Measurements from ENCODE around the gene MICB. TPM values are rescaled to one million over a fixed set of nuclear protein-coding genes. Genes with fewer than 3 reads are reported as not detected.

The MICB gene
- total and polyA plus RNA-seq, 9 of the 15 experiments (the other 6 are each of a cell fraction or from before 2014, with no cell fraction given), result 13.3 to 34.5 (median 19.8) TPM

GRCh38 chr6:31546958-31547726, 49.2 kb downstream of the MICB start, which contains the start of gene NFKBIL1:
Gene NFKBIL1, plus strand, starts transcription at chr6:31547608. Its CDS starts 87 bp downstream, at chr6:31547695.
- ATAC-seq, result peak; percentile 93
- H3K4me1 ChIP-seq (replicated peaks in 1 of 2; ENCODE audit: control insufficient read depth in 2 of 2, insufficient read depth in 2 of 2, low read length in 2 of 2), result peaks cover 10 to 14% of the 10 kb centered on the region in 2 experiments; a peak in 4 of 5 replicates
- peak within 1 kb of the TSS; percentile 81 for H3K27ac ChIP-seq (ENCODE audit: extremely low read depth, low read depth, low read length)
- no peaks in the 10 kb centered on the region for H4K20me1 ChIP-seq (replicated peaks; ENCODE audit: control insufficient read depth, insufficient read depth, low read length)
- H3K4me3 ChIP-seq, result peak within 1 kb of the TSS; percentile 52
- no TSS peak for BruUV-seq (replicated peaks)
- FAIRE-seq, result peak; percentile 94
- ChIA-PET CTCF (ENCODE audit: low intra/inter-chr PET ratio) (interaction anchor here (0.7 to 2.3 kb wide), 7 partner anchors 33 to 1040 kb away, joined by 3 to 78 read pairs (median 4); no protein-coding TSS in a partner anchor), POLR2A (interaction anchor here (0.5 to 5.7 kb wide), 16 partner anchors 9 to 412 kb away, joined by 3 to 38 read pairs (median 4); partner anchors contain the start of genes APOM and BAG6)
- peak within 1 kb of the TSS; percentile 96 for H3K4me2 ChIP-seq (ENCODE audit: insufficient read depth, low read length)
- peaks cover 34% of the 10 kb centered on the region for H3K36me3 ChIP-seq (ENCODE audit: control insufficient read depth, insufficient read depth, low read length)
- peak within 1 kb of the TSS; percentile 91 to 96 for H3K9ac ChIP-seq (ENCODE audit: insufficient read depth in 1 of 2, low read depth in 2 of 2, low read length in 2 of 2)
- in situ Hi-C loops (cut with MboI) (loop anchor here (5.0 to 25.0 kb wide), 3 partner anchors 50 to 1415 kb away; partner anchors contain the start of genes BRD2, C6orf47, GPANK1 and HLA-DMA), intact Hi-C loops (cut with micrococcal nuclease) (loop anchor here (1.0 to 10.0 kb wide), 8 partner anchors 34 to 315 kb away; partner anchors contain the start of genes GPANK1, HSPA1B, LY6G5C and NEU1)
- H3K79me2 ChIP-seq (ENCODE audit: control insufficient read depth, insufficient read depth, low read length), result peaks cover 37% of the 10 kb centered on the region
- H2AFZ ChIP-seq (ENCODE audit: low read depth, low read length), result peak within 1 kb of the TSS; percentile 98
- no peaks in the 10 kb centered on the region for H3K27me3 ChIP-seq (ENCODE audit: control insufficient read depth in 2 of 2, insufficient read depth in 2 of 2, low read length in 2 of 2)
- no peaks in the 10 kb centered on the region for H3K9me3 ChIP-seq (replicated peaks; ENCODE audit: control insufficient read depth, insufficient read depth, low read depth, low read length)
- no peaks in the 10 kb centered on the region for H3K9me1 ChIP-seq (ENCODE audit: control insufficient read depth, insufficient read depth, low read length)
- WGBS (ENCODE audit: insufficient coverage, low coverage, missing lambda C conversion rate), result under 1% methylated on average over 24 of the region's 25 CpGs
- peak; percentile 92 to 100 (median 94) for DNase-seq (ENCODE audit: extremely low read depth in 1 of 4, low spot score in 3 of 4)
- TF ChIP-seq ZFX (CRISPR knock-in tag; IDR thresholded peaks at IDR 0.05), result peak; percentile 87
- peak; percentile 61; the same call in 1 of the 2 replicates for TF ChIP-seq SMAD3 (CRISPR knock-in tag; conservative IDR thresholded peaks at IDR 0.05)
- peak; percentile 68 for TF ChIP-seq GTF2A2 (tag; IDR thresholded peaks at IDR 0.05)
- TF ChIP-seq E2F5 (CRISPR knock-in tag; IDR thresholded peaks at IDR 0.05), result no peak
- TF ChIP-seq ATF7 (IDR thresholded peaks at IDR 0.05), result peak; percentile 84
- TF ChIP-seq ZNF512 (tag; IDR thresholded peaks at IDR 0.05), result peak; percentile 99
- TF ChIP-seq IRF9 (tag; IDR thresholded peaks at IDR 0.05), result peak; percentile 69; the same call in 1 of the 2 replicates
- peak; percentile 7; the same call in 1 of the 2 replicates for TF ChIP-seq NR2F6 (CRISPR knock-in tag; IDR thresholded peaks at IDR 0.05)
- TF ChIP-seq SNAPC5 (CRISPR knock-in tag; IDR thresholded peaks at IDR 0.05), result no peak
- no peak for TF ChIP-seq BCL6 (CRISPR knock-in tag; IDR thresholded peaks at IDR 0.05)
- peak; percentile 69; the same call in 1 of the 2 replicates for TF ChIP-seq ZKSCAN1 (IDR thresholded peaks at IDR 0.05; ENCODE audit: low read depth, low read length)
- peak; percentile 93; the same call in 1 of the 2 replicates for TF ChIP-seq YBX1 (IDR thresholded peaks at IDR 0.05)
- no peak for TF ChIP-seq RBM25 (IDR thresholded peaks at IDR 0.05; ENCODE audit: low read depth, low read length, severe bottlenecking)
- no peak for TF ChIP-seq PURB (CRISPR knock-in tag; IDR thresholded peaks at IDR 0.05; ENCODE audit: low read depth)
- TF ChIP-seq E2F6 (IDR thresholded peaks at IDR 0.05; ENCODE audit: borderline replicate concordance in 1 of 2, extremely low read depth in 1 of 2, insufficient read depth in 1 of 2, insufficient read length in 1 of 2, low read depth in 1 of 2, low read length in 1 of 2, poor library complexity in 1 of 2, severe bottlenecking in 1 of 2), result peak; percentile 26 to 61
- no peak for TF ChIP-seq HDAC8 (tag; IDR thresholded peaks at IDR 0.05)

Measured in K562 (cell line).